ENCODE data around the gene AP3M1. TPM values are rescaled to one million over a fixed set of nuclear protein-coding genes. Genes with fewer than 3 reads are reported as not detected.

Gene AP3M1
- total RNA-seq, 1 experiment from 2014 or later: 52.9 TPM

GRCh38 chr10:74137992-74138391, 12.6 kb downstream of the AP3M1 start:
- Histone ChIP-seq H3K4me3 (ENCODE audit: low read length) (no peak overlapping the region), H3K36me3 (ENCODE audit: insufficient read depth, low read length) (peaks cover 55% of the 10 kb centered on the region), H3K9me3 (ENCODE audit: low read length) (no peaks in the 10 kb centered on the region), H3K27ac (ENCODE audit: low read length) (no peak overlapping the region), H4K20me1 (ENCODE audit: insufficient read depth, low read depth, low read length) (no peaks in the 10 kb centered on the region), H3K4me1 (ENCODE audit: low read length) (no peaks in the 10 kb centered on the region), H3K4me2 (ENCODE audit: low read depth, low read length, poor library complexity, severe bottlenecking) (no peak overlapping the region), H3K27me3 (ENCODE audit: low read length) (no peaks in the 10 kb centered on the region), H3K9ac (ENCODE audit: low read length) (no peak overlapping the region), H2AFZ (ENCODE audit: low read length) (no peak overlapping the region), H3K79me2 (ENCODE audit: low read length) (peaks cover 34% of the 10 kb centered on the region), H3K9me2 (replicated peaks; ENCODE audit: insufficient read depth, low read length) (no peaks in the 10 kb centered on the region)
- DNase-seq: no peak

DNA sequence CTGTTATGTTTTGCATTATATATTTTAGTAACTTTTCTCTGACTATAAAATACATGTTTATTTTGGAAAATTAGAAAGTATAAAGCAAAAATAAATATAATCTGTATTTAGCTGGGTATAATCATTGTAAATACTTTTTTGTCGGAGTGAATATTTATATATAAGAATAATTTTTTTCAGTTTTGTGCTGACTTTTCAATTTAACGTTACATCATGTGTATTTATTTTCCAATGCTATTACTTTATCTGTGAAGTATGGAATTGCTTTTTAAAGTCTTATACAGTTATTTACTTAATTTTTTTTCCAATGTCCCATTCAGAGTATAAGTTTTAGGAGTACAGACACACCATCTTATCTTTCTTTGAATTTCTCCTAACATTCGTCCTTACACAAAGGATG, 15.2 kb downstream of the AP3M1 start:
- no peaks in the 10 kb centered on the region for H3K4me1 ChIP-seq (ENCODE audit: low read length)
- H2AFZ ChIP-seq (ENCODE audit: low read length): no peak overlapping the region
- H3K9me3 ChIP-seq (ENCODE audit: low read length): no peaks in the 10 kb centered on the region
- no peak overlapping the region for H3K4me2 ChIP-seq (ENCODE audit: low read depth, low read length, poor library complexity, severe bottlenecking)
- H4K20me1 ChIP-seq (ENCODE audit: insufficient read depth, low read depth, low read length): no peaks in the 10 kb centered on the region
- no peaks in the 10 kb centered on the region for H3K9me2 ChIP-seq (replicated peaks; ENCODE audit: insufficient read depth, low read length)
- H3K79me2 ChIP-seq (ENCODE audit: low read length): peaks cover 10% of the 10 kb centered on the region
- no peak overlapping the region for H3K27ac ChIP-seq (ENCODE audit: low read length)
- no peak overlapping the region for H3K9ac ChIP-seq (ENCODE audit: low read length)
- H3K27me3 ChIP-seq (ENCODE audit: low read length): no peaks in the 10 kb centered on the region
- no peak for DNase-seq
- H3K4me3 ChIP-seq (ENCODE audit: low read length): no peak overlapping the region
- H3K36me3 ChIP-seq (ENCODE audit: insufficient read depth, low read length): peaks cover 51% of the 10 kb centered on the region

- no peaks in the 10 kb centered on the region for H3K9me2 ChIP-seq (replicated peaks; ENCODE audit: insufficient read depth, low read length)
- no peak overlapping the region for H3K27ac ChIP-seq (ENCODE audit: low read length)
- H3K36me3 ChIP-seq (ENCODE audit: insufficient read depth, low read length): peaks cover 55% of the 10 kb centered on the region
Measured at GRCh38 chr10:74133923-74134820, 16.5 kb downstream of the AP3M1 start.

DNA sequence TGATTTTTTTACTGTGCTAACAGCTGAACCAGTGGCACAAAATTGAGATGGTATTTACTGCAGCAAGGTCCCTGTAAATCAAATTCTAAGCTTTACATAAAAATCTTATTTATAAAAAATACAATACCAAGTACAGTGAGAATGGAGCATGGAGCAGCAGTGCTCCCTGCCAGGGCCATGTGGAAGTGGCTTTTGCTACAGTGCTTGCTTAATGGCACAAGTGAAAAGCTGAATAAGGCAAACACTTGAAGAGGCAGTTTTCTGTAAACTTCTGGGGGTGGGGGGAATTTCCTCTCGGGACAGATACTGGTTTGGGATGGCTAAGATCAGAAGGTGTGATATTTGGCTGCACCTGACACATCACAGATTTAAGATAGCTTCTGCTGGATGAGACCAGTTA, 27.5 kb downstream of the AP3M1 start:
- H3K4me2 ChIP-seq (ENCODE audit: low read depth, low read length, poor library complexity, severe bottlenecking): no peak overlapping the region
- peaks cover 7% of the 10 kb centered on the region; the same call in 1 of the 2 replicates for H3K4me1 ChIP-seq (ENCODE audit: low read length)
- H3K4me3 ChIP-seq (ENCODE audit: low read length): no peak overlapping the region
- peaks cover 58% of the 10 kb centered on the region; the same call in 1 of the 2 replicates for H3K36me3 ChIP-seq (ENCODE audit: insufficient read depth, low read length)
- H3K27me3 ChIP-seq (ENCODE audit: low read length): no peaks in the 10 kb centered on the region
- no peaks in the 10 kb centered on the region for H4K20me1 ChIP-seq (ENCODE audit: insufficient read depth, low read depth, low read length)
- H3K9ac ChIP-seq (ENCODE audit: low read length): no peak overlapping the region
- 0 out of 2 replicates have a peak overlapping the region, but pooled peaks have one; percentile 17 for H3K27ac ChIP-seq (ENCODE audit: low read length)
- no peaks in the 10 kb centered on the region; the same call in 1 of the 2 replicates for H3K79me2 ChIP-seq (ENCODE audit: low read length)
- no peak for DNase-seq
- no peaks in the 10 kb centered on the region for H3K9me3 ChIP-seq (ENCODE audit: low read length)
- no peaks in the 10 kb centered on the region for H3K9me2 ChIP-seq (replicated peaks; ENCODE audit: insufficient read depth, low read length)
- H2AFZ ChIP-seq (ENCODE audit: low read length): no peak overlapping the region

More at GRCh38 chr10:74133923-74134820, 16.5 kb downstream of the AP3M1 start:
- Histone ChIP-seq H2AFZ (ENCODE audit: low read length) (no peak overlapping the region), H3K4me2 (ENCODE audit: low read depth, low read length, poor library complexity, severe bottlenecking) (no peak overlapping the region), H4K20me1 (ENCODE audit: insufficient read depth, low read depth, low read length) (no peaks in the 10 kb centered on the region), H3K4me1 (ENCODE audit: low read length) (no peaks in the 10 kb centered on the region), H3K79me2 (ENCODE audit: low read length) (peaks cover 3% of the 10 kb centered on the region; the same call in 1 of the 2 replicates), H3K9me3 (ENCODE audit: low read length) (no peaks in the 10 kb centered on the region), H3K9ac (ENCODE audit: low read length) (no peak overlapping the region), H3K27me3 (ENCODE audit: low read length) (no peaks in the 10 kb centered on the region), H3K4me3 (ENCODE audit: low read length) (no peak overlapping the region)
- DNase-seq: no peak

DNA sequence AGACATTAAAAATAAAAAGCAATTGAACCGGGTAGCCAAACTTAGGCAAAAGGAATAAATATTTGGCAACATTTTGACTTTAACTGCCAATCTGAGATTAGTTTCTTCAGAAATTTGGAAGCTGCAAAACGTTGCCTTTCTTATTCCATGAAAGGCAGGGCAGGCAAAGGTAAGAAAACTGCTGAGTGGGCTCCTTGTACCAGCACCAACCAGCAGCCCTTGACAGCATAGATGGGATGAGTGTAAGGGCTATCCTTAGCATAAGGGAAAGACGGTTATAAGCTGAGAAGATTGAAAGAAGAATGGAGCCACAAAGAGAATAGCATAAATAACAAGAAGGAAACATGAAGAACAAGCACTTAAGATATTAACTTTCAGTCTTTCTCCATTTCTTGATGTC, 28.6 kb downstream of the AP3M1 start:
- Histone ChIP-seq H3K36me3 (ENCODE audit: insufficient read depth, low read length) (peaks cover 64% of the 10 kb centered on the region; the same call in 1 of the 2 replicates), H3K27me3 (ENCODE audit: low read length) (no peaks in the 10 kb centered on the region), H3K9me2 (replicated peaks; ENCODE audit: insufficient read depth, low read length) (no peaks in the 10 kb centered on the region)

DNA sequence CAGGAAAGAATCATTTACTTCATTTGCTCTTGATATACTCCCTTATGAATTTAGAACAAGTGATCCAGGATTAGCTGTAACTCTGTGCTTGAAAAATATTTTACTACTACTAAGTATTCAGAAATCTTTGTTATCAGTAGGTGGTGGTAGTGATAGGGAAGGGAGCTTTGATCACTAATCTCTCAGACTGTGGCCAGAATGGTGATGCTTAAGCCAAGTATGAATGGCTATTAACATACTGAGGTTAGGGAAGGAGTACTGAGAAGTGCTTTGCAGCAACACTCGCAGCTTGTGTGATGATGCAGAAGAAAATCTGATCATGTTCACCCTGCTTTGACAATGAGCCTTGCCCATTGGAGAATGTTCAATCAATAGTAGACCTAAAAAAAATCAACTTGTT, 29.3 kb downstream of the AP3M1 start:
- Histone ChIP-seq H3K9ac (ENCODE audit: low read length) (no peak overlapping the region), H3K27me3 (ENCODE audit: low read length) (no peaks in the 10 kb centered on the region), H3K27ac (ENCODE audit: low read length) (no peak overlapping the region), H3K4me2 (ENCODE audit: low read depth, low read length, poor library complexity, severe bottlenecking) (no peak overlapping the region), H3K4me1 (ENCODE audit: low read length) (peaks cover 7% of the 10 kb centered on the region; the same call in 1 of the 2 replicates), H4K20me1 (ENCODE audit: insufficient read depth, low read depth, low read length) (no peaks in the 10 kb centered on the region), H3K9me3 (ENCODE audit: low read length) (no peaks in the 10 kb centered on the region), H3K79me2 (ENCODE audit: low read length) (no peaks in the 10 kb centered on the region; the same call in none of the 2 replicates), H3K36me3 (ENCODE audit: insufficient read depth, low read length) (peaks cover 69% of the 10 kb centered on the region; the same call in 1 of the 2 replicates), H3K4me3 (ENCODE audit: low read length) (no peak overlapping the region), H2AFZ (ENCODE audit: low read length) (no peak overlapping the region), H3K9me2 (replicated peaks; ENCODE audit: insufficient read depth, low read length) (no peaks in the 10 kb centered on the region)
- no peak for DNase-seq

More for the DNA sequence above, 28.6 kb downstream of the AP3M1 start:
- Histone ChIP-seq H4K20me1 (ENCODE audit: insufficient read depth, low read depth, low read length) (no peaks in the 10 kb centered on the region), H3K9ac (ENCODE audit: low read length) (no peak overlapping the region), H3K9me3 (ENCODE audit: low read length) (no peaks in the 10 kb centered on the region), H3K4me1 (ENCODE audit: low read length) (peaks cover 7% of the 10 kb centered on the region; the same call in 1 of the 2 replicates), H3K27ac (ENCODE audit: low read length) (no peak overlapping the region), H2AFZ (ENCODE audit: low read length) (no peak overlapping the region), H3K79me2 (ENCODE audit: low read length) (no peaks in the 10 kb centered on the region; the same call in none of the 2 replicates), H3K4me2 (ENCODE audit: low read depth, low read length, poor library complexity, severe bottlenecking) (no peak overlapping the region), H3K4me3 (ENCODE audit: low read length) (no peak overlapping the region)
- DNase-seq: no peak

GRCh38 chr10:74120911-74121310, 29.7 kb downstream of the AP3M1 start:
- Histone ChIP-seq H3K36me3 (ENCODE audit: insufficient read depth, low read length) (peaks cover 69% of the 10 kb centered on the region; the same call in 1 of the 2 replicates), H3K9ac (ENCODE audit: low read length) (no peak overlapping the region), H3K27ac (ENCODE audit: low read length) (no peak overlapping the region), H3K4me1 (ENCODE audit: low read length) (peaks cover 7% of the 10 kb centered on the region; the same call in 1 of the 2 replicates), H3K27me3 (ENCODE audit: low read length) (no peaks in the 10 kb centered on the region), H2AFZ (ENCODE audit: low read length) (no peak overlapping the region), H3K9me3 (ENCODE audit: low read length) (no peaks in the 10 kb centered on the region), H3K9me2 (replicated peaks; ENCODE audit: insufficient read depth, low read length) (no peaks in the 10 kb centered on the region), H3K4me2 (ENCODE audit: low read depth, low read length, poor library complexity, severe bottlenecking) (no peak overlapping the region), H3K79me2 (ENCODE audit: low read length) (peaks cover 3% of the 10 kb centered on the region), H3K4me3 (ENCODE audit: low read length) (no peak overlapping the region), H4K20me1 (ENCODE audit: insufficient read depth, low read depth, low read length) (no peaks in the 10 kb centered on the region)
- DNase-seq: no peak

DNA sequence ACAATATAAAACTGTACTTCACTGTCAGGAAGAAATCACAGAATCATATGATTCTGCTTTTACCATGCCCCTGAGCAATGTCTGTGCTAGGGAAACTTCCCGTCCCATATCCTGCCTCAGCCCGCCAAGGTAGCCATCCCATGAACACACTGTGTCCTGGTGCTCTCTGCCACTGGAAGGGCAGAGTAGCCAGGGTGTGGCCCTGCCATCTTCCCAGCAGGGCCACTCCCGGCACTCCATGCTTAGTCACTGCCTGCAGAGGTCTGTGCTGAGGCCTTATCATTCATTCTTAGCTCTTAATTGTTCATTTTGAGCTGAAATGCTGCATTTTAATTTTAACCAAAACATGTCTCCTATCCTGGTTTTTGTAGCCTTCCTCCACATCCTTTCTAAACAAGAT, 31.8 kb downstream of the AP3M1 start:
- Histone ChIP-seq H3K9me3 (ENCODE audit: low read length) (no peaks in the 10 kb centered on the region), H3K4me1 (ENCODE audit: low read length) (peaks cover 7% of the 10 kb centered on the region; the same call in 1 of the 2 replicates), H3K27ac (ENCODE audit: low read length) (no peak overlapping the region), H3K4me3 (ENCODE audit: low read length) (no peak overlapping the region), H3K9me2 (replicated peaks; ENCODE audit: insufficient read depth, low read length) (no peaks in the 10 kb centered on the region), H3K79me2 (ENCODE audit: low read length) (peaks cover 3% of the 10 kb centered on the region), H4K20me1 (ENCODE audit: insufficient read depth, low read depth, low read length) (no peaks in the 10 kb centered on the region), H2AFZ (ENCODE audit: low read length) (no peak overlapping the region), H3K9ac (ENCODE audit: low read length) (no peak overlapping the region), H3K27me3 (ENCODE audit: low read length) (no peaks in the 10 kb centered on the region), H3K4me2 (ENCODE audit: low read depth, low read length, poor library complexity, severe bottlenecking) (no peak overlapping the region), H3K36me3 (ENCODE audit: insufficient read depth, low read length) (peaks cover 59% of the 10 kb centered on the region; the same call in 1 of the 2 replicates)
- no peak for DNase-seq

All from Karpas-422 (cell line).